Measurements from ENCODE around the gene COL6A2.

COL6A2 gene

GRCh38 chr21:46080171-46081021 is 17.5 kb upstream of the COL6A2 start:
- no peak for TF ChIP-seq CREB1 (IDR thresholded peaks at IDR 0.05; ENCODE audit: low read depth)
- no peak for TF ChIP-seq CEBPB (IDR thresholded peaks at IDR 0.05)
- no peak for TF ChIP-seq TEAD4 (IDR thresholded peaks at IDR 0.05)
- no peak for TF ChIP-seq TCF12 (IDR thresholded peaks at IDR 0.05; ENCODE audit: low read depth)
- TF ChIP-seq YY1 (IDR thresholded peaks at IDR 0.05; ENCODE audit: low read depth) = no peak
- no peak for TF ChIP-seq EGR1 (IDR thresholded peaks at IDR 0.05)
- TF ChIP-seq NFIC (IDR thresholded peaks at IDR 0.05) = no peak
- no peak for TF ChIP-seq EP300 (IDR thresholded peaks at IDR 0.05; ENCODE audit: borderline replicate concordance)

- TF ChIP-seq ZBTB7A (IDR thresholded peaks at IDR 0.05; ENCODE audit: low read depth) = no peak
- no peak for TF ChIP-seq RAD21 (IDR thresholded peaks at IDR 0.05; ENCODE audit: low read depth)
- no peak for TF ChIP-seq YY1 (IDR thresholded peaks at IDR 0.05; ENCODE audit: low read depth)
- TF ChIP-seq CEBPB (IDR thresholded peaks at IDR 0.05) = no peak
- no peak for TF ChIP-seq MAX (IDR thresholded peaks at IDR 0.05)
- TF ChIP-seq TAF1 (IDR thresholded peaks at IDR 0.05; ENCODE audit: low read depth) = no peak
- no peak for TF ChIP-seq EGR1 (IDR thresholded peaks at IDR 0.05)
- no peak for TF ChIP-seq TCF12 (IDR thresholded peaks at IDR 0.05; ENCODE audit: low read depth)
- no peak for TF ChIP-seq USF1 (IDR thresholded peaks at IDR 0.05)
- no peak for TF ChIP-seq TEAD4 (IDR thresholded peaks at IDR 0.05)
- TF ChIP-seq REST (IDR thresholded peaks at IDR 0.05; ENCODE audit: low read depth) = no peak
- TF ChIP-seq NFIC (IDR thresholded peaks at IDR 0.05) = no peak
- TF ChIP-seq EP300 (IDR thresholded peaks at IDR 0.05; ENCODE audit: borderline replicate concordance) = no peak
- no peak for TF ChIP-seq CREB1 (IDR thresholded peaks at IDR 0.05; ENCODE audit: low read depth)
- TF ChIP-seq FOXM1 (IDR thresholded peaks at IDR 0.05; ENCODE audit: borderline replicate concordance, low read depth) = no peak
Measured at GRCh38 chr21:46081022-46081861, 16.7 kb upstream of the COL6A2 start.

- TF ChIP-seq CREB1 (IDR thresholded peaks at IDR 0.05; ENCODE audit: low read depth) = no peak
- no peak for TF ChIP-seq YY1 (IDR thresholded peaks at IDR 0.05; ENCODE audit: low read depth)
- no peak for TF ChIP-seq NFIC (IDR thresholded peaks at IDR 0.05)
- TF ChIP-seq USF1 (IDR thresholded peaks at IDR 0.05) = no peak
- TF ChIP-seq CEBPB (IDR thresholded peaks at IDR 0.05) = no peak
- TF ChIP-seq EP300 (IDR thresholded peaks at IDR 0.05; ENCODE audit: borderline replicate concordance) = no peak
- no peak for TF ChIP-seq TEAD4 (IDR thresholded peaks at IDR 0.05)
- TF ChIP-seq TAF1 (IDR thresholded peaks at IDR 0.05; ENCODE audit: low read depth) = no peak
- TF ChIP-seq ZBTB7A (IDR thresholded peaks at IDR 0.05; ENCODE audit: low read depth) = no peak
Measured at GRCh38 chr21:46081862-46082712, 15.8 kb upstream of the COL6A2 start.

- TF ChIP-seq TAF1 (IDR thresholded peaks at IDR 0.05; ENCODE audit: low read depth) = no peak
- no peak for TF ChIP-seq EGR1 (IDR thresholded peaks at IDR 0.05)
- no peak for TF ChIP-seq ZBTB7A (IDR thresholded peaks at IDR 0.05; ENCODE audit: low read depth)
- no peak for TF ChIP-seq CREB1 (IDR thresholded peaks at IDR 0.05; ENCODE audit: low read depth)
- TF ChIP-seq USF1 (IDR thresholded peaks at IDR 0.05) = no peak
- TF ChIP-seq MAX (IDR thresholded peaks at IDR 0.05) = no peak
- TF ChIP-seq TCF12 (IDR thresholded peaks at IDR 0.05; ENCODE audit: low read depth) = no peak
- no peak for TF ChIP-seq FOXM1 (IDR thresholded peaks at IDR 0.05; ENCODE audit: borderline replicate concordance, low read depth)
- no peak for TF ChIP-seq YY1 (IDR thresholded peaks at IDR 0.05; ENCODE audit: low read depth)
- TF ChIP-seq RAD21 (IDR thresholded peaks at IDR 0.05; ENCODE audit: low read depth) = no peak
- TF ChIP-seq NFIC (IDR thresholded peaks at IDR 0.05) = no peak
- TF ChIP-seq CEBPB (IDR thresholded peaks at IDR 0.05) = no peak
Measured at GRCh38 chr21:46082713-46082962, 15.3 kb upstream of the COL6A2 start.

- no peak for TF ChIP-seq CREB1 (IDR thresholded peaks at IDR 0.05; ENCODE audit: low read depth)
- TF ChIP-seq RAD21 (IDR thresholded peaks at IDR 0.05; ENCODE audit: low read depth) = no peak
- TF ChIP-seq USF1 (IDR thresholded peaks at IDR 0.05) = no peak
- TF ChIP-seq REST (IDR thresholded peaks at IDR 0.05; ENCODE audit: low read depth) = no peak
- no peak for TF ChIP-seq EP300 (IDR thresholded peaks at IDR 0.05; ENCODE audit: borderline replicate concordance)
- no peak for TF ChIP-seq NFIC (IDR thresholded peaks at IDR 0.05)
- TF ChIP-seq TEAD4 (IDR thresholded peaks at IDR 0.05) = no peak
- no peak for TF ChIP-seq EGR1 (IDR thresholded peaks at IDR 0.05)
- no peak for TF ChIP-seq ZBTB7A (IDR thresholded peaks at IDR 0.05; ENCODE audit: low read depth)
- TF ChIP-seq TCF12 (IDR thresholded peaks at IDR 0.05; ENCODE audit: low read depth) = no peak
- no peak for TF ChIP-seq YY1 (IDR thresholded peaks at IDR 0.05; ENCODE audit: low read depth)
- no peak for TF ChIP-seq FOXM1 (IDR thresholded peaks at IDR 0.05; ENCODE audit: borderline replicate concordance, low read depth)
- no peak for TF ChIP-seq MAX (IDR thresholded peaks at IDR 0.05)
- TF ChIP-seq TAF1 (IDR thresholded peaks at IDR 0.05; ENCODE audit: low read depth) = no peak
- TF ChIP-seq CEBPB (IDR thresholded peaks at IDR 0.05) = no peak
Measured at GRCh38 chr21:46082963-46083790, 14.7 kb upstream of the COL6A2 start.

Data from Ishikawa (cell line).